H1 (cell line): ENCODE measurements around the gene POLR3K. TPM values are rescaled to one million over a fixed set of nuclear protein-coding genes. Genes with fewer than 3 reads are reported as not detected.

ENCODE experiments used
- CTCF ChIA-PET: fragments of 300-600 bp; sonication (Branson Sonifier 250); formaldehyde crosslinking; loops from one replicate; lab custom pipeline; 2021; ENCODE audit not compliant: partially characterized antibody; lab: Charles Lee
- POLR2A ChIA-PET: fragments of 300-600 bp; sonication (Branson Sonifier 250); formaldehyde crosslinking; loops from one replicate; lab custom pipeline; 2021; ENCODE audit warnings: inconsistent platforms; ENCODE audit not compliant: partially characterized antibody; lab: Charles Lee
- DNase-seq, 2 experiments: peaks; one replicate each; pipeline versions ENCODE4 v3.0.0 to v3.0.0-alpha.2; 2010 to 2022; ENCODE audit warnings: low spot score in 2 of 2, low read depth in 1 of 2, mixed read lengths in 1 of 2
- FAIRE-seq: peaks from 2 replicates; lab custom pipeline; 2011; peaks lifted over from hg19 to GRCh38; lab: Jason Lieb, UNC
- H2AFZ ChIP-seq: 2 replicates; pipeline ENCODE4 v1.8.1; 2012; ENCODE audit warnings: low read length, inconsistent platforms
- H2AK5ac ChIP-seq: 2 replicates; pipeline ENCODE4 v1.6.1; 2013; ENCODE audit warnings: low read depth, low read length
- H2BK120ac ChIP-seq: replicated peaks from 2 replicates; pipeline ENCODE3; 2013; ENCODE audit warnings: low read depth, low read length, inconsistent platforms
- H2BK12ac ChIP-seq: 2 replicates; pipeline ENCODE4 v1.6.1; 2013; ENCODE audit warnings: low read depth, low read length
- H2BK15ac ChIP-seq: 2 replicates; pipeline ENCODE4 v1.6.1; 2013; ENCODE audit warnings: low read length
- H2BK20ac ChIP-seq: 2 replicates; pipeline ENCODE4 v1.6.1; 2013; ENCODE audit warnings: low read length
- H2BK5ac ChIP-seq: 2 replicates; pipeline ENCODE4 v1.6.1; 2013; ENCODE audit warnings: low read depth, low read length
- H3K14ac ChIP-seq: 2 replicates; pipeline ENCODE4 v1.6.1; 2013; ENCODE audit warnings: inconsistent platforms; ENCODE audit not compliant: insufficient read length
- H3K18ac ChIP-seq: 2 replicates; pipeline ENCODE4 v1.6.1; 2013; ENCODE audit warnings: low read length; ENCODE audit errors: extremely low read depth
- H3K23ac ChIP-seq: 2 replicates; pipeline ENCODE4 v1.6.1; 2013; ENCODE audit warnings: inconsistent platforms; ENCODE audit not compliant: insufficient read length
- H3K23me2 ChIP-seq: 2 replicates; pipeline ENCODE4 v1.6.1; 2013; ENCODE audit warnings: low read depth, low read length
- H3K27ac ChIP-seq: 2 replicates; pipeline ENCODE4 v1.6.1; 2011; ENCODE audit warnings: low read depth, low read length, inconsistent platforms
- H3K27me3 ChIP-seq, 4 experiments: replicated peaks in 1 of 4; 1 replicate in 1 of 4; 2 replicates in 3 of 4; pipeline versions ENCODE4 v1.6.1 to v1.8.1; 2011 to 2013; ENCODE audit warnings: low read length in 3 of 4, mild to moderate bottlenecking in 3 of 4, inconsistent platforms in 2 of 4, mixed read lengths in 2 of 4, moderate library complexity in 1 of 4; ENCODE audit not compliant: control insufficient read depth in 3 of 4, insufficient read depth in 3 of 4; ENCODE audit errors: extremely low read depth in 1 of 4
- H3K36me3 ChIP-seq, 4 experiments: 2 replicates each; pipeline versions ENCODE4 v1.6.1 to v1.8.1; 2011 to 2013; ENCODE audit warnings: mild to moderate bottlenecking in 4 of 4, low read length in 3 of 4, moderate library complexity in 2 of 4, control low read depth in 1 of 4, inconsistent platforms in 1 of 4; ENCODE audit not compliant: insufficient read depth in 4 of 4, control insufficient read depth in 2 of 4
- H3K4ac ChIP-seq: replicated peaks from 2 replicates; pipeline ENCODE3; 2013; ENCODE audit warnings: low read length, low read depth, mixed read lengths, inconsistent platforms; ENCODE audit not compliant: insufficient read length
- H3K4me1 ChIP-seq, 4 experiments: replicated peaks in 1 of 4; 1 replicate in 1 of 4; 2 replicates in 3 of 4; pipeline versions ENCODE4 v1.6.1 to v1.8.1; 2011 to 2013; ENCODE audit warnings: low read length in 3 of 4, inconsistent platforms in 2 of 4, mixed read lengths in 1 of 4; ENCODE audit not compliant: insufficient read depth in 4 of 4, control insufficient read depth in 3 of 4
- H3K4me2 ChIP-seq, 2 experiments: 2 replicates each; pipeline versions ENCODE4 v1.6.1 to v1.8.1; 2011 to 2013; ENCODE audit warnings: low read depth in 2 of 2, low read length in 2 of 2, control low read depth in 1 of 2, inconsistent platforms in 1 of 2, mild to moderate bottlenecking in 1 of 2; ENCODE audit not compliant: insufficient read depth in 1 of 2
- H3K4me3 ChIP-seq, 4 experiments: fragments of 200-600, 300-600 bp in 1 of 4; sonication (generic), shearing (Covaris generic), sonication (Bioruptor Twin) in 1 of 4; 2 replicates each; pipeline versions ENCODE4 v1.5.1 to v1.8.1; 2011 to 2016; ENCODE audit warnings: low read length in 4 of 4, low read depth in 3 of 4, control low read depth in 2 of 4, inconsistent platforms in 2 of 4, mild to moderate bottlenecking in 2 of 4, mixed read lengths in 1 of 4, moderate library complexity in 1 of 4; ENCODE audit not compliant: insufficient read depth in 2 of 4; ENCODE audit errors: extremely low read depth in 1 of 4
- H3K56ac ChIP-seq: replicated peaks from 2 replicates; pipeline ENCODE3; 2013; ENCODE audit warnings: low read depth, mild to moderate bottlenecking, mixed read lengths, low read length, inconsistent platforms; ENCODE audit not compliant: insufficient read length
- H3K79me1 ChIP-seq: 2 replicates; pipeline ENCODE4 v1.6.1; 2013; ENCODE audit warnings: low read depth, low read length, control low read depth
- H3K79me2 ChIP-seq, 2 experiments: 2 replicates each; pipeline versions ENCODE4 v1.6.1 to v1.8.1; 2012 to 2013; ENCODE audit warnings: low read length in 2 of 2, mild to moderate bottlenecking in 2 of 2, inconsistent platforms in 1 of 2; ENCODE audit not compliant: insufficient read depth in 2 of 2, control insufficient read depth in 1 of 2
- H3K9ac ChIP-seq, 4 experiments: replicated peaks in 1 of 4; 1 replicate in 1 of 4; 2 replicates in 3 of 4; pipeline versions ENCODE4 v1.6.1 to v1.8.1; 2011 to 2013; ENCODE audit warnings: low read depth in 3 of 4, low read length in 3 of 4, control low read depth in 2 of 4, mild to moderate bottlenecking in 2 of 4, moderate library complexity in 2 of 4, inconsistent platforms in 1 of 4; ENCODE audit errors: extremely low read depth in 1 of 4
- H3K9me3 ChIP-seq, 2 experiments: 2 replicates each; pipeline versions ENCODE4 v1.6.1 to v1.8.1; 2012 to 2013; ENCODE audit warnings: mild to moderate bottlenecking in 2 of 2, moderate library complexity in 2 of 2, control low read depth in 1 of 2, inconsistent platforms in 1 of 2, low read depth in 1 of 2, low read length in 1 of 2, mixed read lengths in 1 of 2; ENCODE audit not compliant: insufficient read depth in 2 of 2
- H4K20me1 ChIP-seq, 2 experiments: replicated peaks in 1 of 2; 2 replicates each; pipeline versions ENCODE3 to v1.8.1; 2011 to 2013; ENCODE audit warnings: inconsistent platforms in 2 of 2, low read length in 2 of 2, mild to moderate bottlenecking in 1 of 2; ENCODE audit not compliant: insufficient read depth in 2 of 2, control insufficient read depth in 1 of 2
- H4K5ac ChIP-seq: 2 replicates; pipeline ENCODE4 v1.6.1; 2013; ENCODE audit warnings: low read length, low read depth, mixed read lengths, inconsistent platforms; ENCODE audit not compliant: insufficient read length
- H4K8ac ChIP-seq: 2 replicates; pipeline ENCODE4 v1.8.0; 2013; ENCODE audit warnings: mild to moderate bottlenecking, moderate library complexity, low read length, inconsistent platforms; ENCODE audit not compliant: insufficient read depth; ENCODE audit errors: extremely low read depth
- H4K91ac ChIP-seq: replicated peaks from 2 replicates; pipeline ENCODE3; 2013; ENCODE audit warnings: low read length, mixed read lengths, inconsistent platforms; ENCODE audit not compliant: insufficient read length
- ATF3 ChIP-seq: IDR thresholded peaks from 2 replicates; pipeline ENCODE4 v1.6.1; 2011; ENCODE audit warnings: low read depth, mild to moderate bottlenecking, low read length; ENCODE audit not compliant: insufficient read depth
- CHD1 ChIP-seq: IDR thresholded peaks from 2 replicates; pipeline ENCODE4 v1.6.1; 2012; ENCODE audit warnings: low read depth, low read length, improper control_type of control experiment
- CTBP2 ChIP-seq: IDR thresholded peaks from 2 replicates; pipeline ENCODE4 v1.7.0; 2011; ENCODE audit warnings: borderline replicate concordance, mild to moderate bottlenecking, moderate library complexity, mixed read lengths, low read length; ENCODE audit not compliant: insufficient read depth, insufficient read length
- NANOG ChIP-seq: IDR thresholded peaks from 2 replicates; pipeline ENCODE4 v1.6.1; 2011; ENCODE audit warnings: low read length, low read depth, mild to moderate bottlenecking, inconsistent platforms; ENCODE audit not compliant: insufficient read depth, poor library complexity, severe bottlenecking
- TAF7 ChIP-seq: optimal IDR thresholded peaks from 2 replicates; pipeline ENCODE3; 2011; ENCODE audit warnings: low read depth, mild to moderate bottlenecking, inconsistent platforms, low read length, moderate library complexity, borderline replicate concordance
- WGBS, 2 experiments: shearing (Covaris generic) in 1 of 2; methylation state at CpG; one replicate each; pipeline versions ENCODE4 v1.1.6 to v1.1.7; 2013 to 2015; ENCODE audit warnings: low lambda C conversion rate in 2 of 2, mixed read lengths in 2 of 2, inconsistent platforms in 1 of 2, low coverage in 1 of 2, missing lambda C conversion rate in 1 of 2; ENCODE audit not compliant: insufficient replicate concordance in 2 of 2, insufficient coverage in 1 of 2, insufficient read length in 1 of 2; ENCODE audit errors: extremely low coverage in 1 of 2, missing lambda C conversion rate in 1 of 2; 5-methylcytosine and 5-hydroxymethylcytosine counted together
- polyA plus RNA-seq, 7 experiments: library from polyadenylated mRNA; depleted of rRNA in 3 of 7; stranded (reverse) in 5 of 7; unstranded in 2 of 7; fragments of >200 nt in 5 of 7; fragments of 200-250 nt in 2 of 7; gene quantifications; 1 replicate in 5 of 7; 2 replicates in 1 of 7; 4 replicates in 1 of 7; pipeline versions ENCODE4 v1.2.1 to v1.2.3, GENCODE V29; 2011 to 2013; ENCODE audit warnings: missing spikeins in 2 of 7, mixed read lengths in 2 of 7
- total RNA-seq: library from RNA; stranded (reverse); fragmentation: NEBNext Ultra II Directional; extraction: Animal tissue kit (Norgen Biotek cat#: 25700); gene quantifications from 2 replicates; pipeline ENCODE4 v1.2.1, GENCODE V29; 2021

Gene POLR3K
- total and polyA plus RNA-seq, 2 of the 8 experiments (the other 6 are each of a cell fraction or from before 2014, with no cell fraction given): 45.4 to 80.5 TPM

GRCh38 chr16:64914-65255 is 11.5 kb upstream of the POLR3K start:
- no peak for TF ChIP-seq CHD1
- no peak for TF ChIP-seq CTBP2
- TF ChIP-seq NANOG: no peak
- TF ChIP-seq TAF7: no peak
- TF ChIP-seq ATF3: no peak
- Histone ChIP-seq H3K14ac (no peak overlapping the region), H2BK12ac (no peak overlapping the region), H3K4me2 (no peak overlapping the region), H2BK5ac (no peak overlapping the region), H3K56ac (no peak overlapping the region), H3K4me3 (no peak overlapping the region), H3K18ac (no peak overlapping the region), H3K23me2 (no peaks in the 10 kb centered on the region; the same call in 1 of the 2 replicates), H2BK15ac (no peak overlapping the region), H4K5ac (no peak overlapping the region), H3K4me1 (peaks cover 0 to 8% (median 3%) of the 10 kb centered on the region in 4 experiments; a peak in 5 of 7 replicates), H2BK20ac (no peak overlapping the region), H3K36me3 (peaks cover 8 to 22% (median 11%) of the 10 kb centered on the region in 4 experiments), H3K79me2 (peaks cover 0 to 1% of the 10 kb centered on the region in 2 experiments; a peak in 1 of 4 replicates), H3K27me3 (no peaks in the 10 kb centered on the region), H2AFZ (no peak overlapping the region), H4K91ac (peak overlapping the region; percentile 84), H4K8ac (no peak overlapping the region), H3K23ac (no peak overlapping the region), H4K20me1 (peaks cover 13 to 28% of the 10 kb centered on the region in 2 experiments), H3K27ac (no peak overlapping the region), H3K9ac (no peak overlapping the region), H2AK5ac (no peak overlapping the region), H3K4ac (no peak overlapping the region), H2BK120ac (no peak overlapping the region), H3K9me3 (no peaks in the 10 kb centered on the region), H3K79me1 (no peaks in the 10 kb centered on the region)
- CTCF ChIA-PET: interaction anchor here (0.9 to 21.2 kb wide), 14 partner anchors 9 to 406 kb away, joined by 3 to 856 read pairs (median 6); partner anchors contain the start of genes HBQ1 and MPG
- DNase-seq (no peak), FAIRE-seq (no peak)
- WGBS, 2 experiments: 93% methylated on average over 9 of the region's 9 CpGs; no CpG with 5 or more reads in 1 of the 2 experiments
- POLR2A ChIA-PET: interaction anchor here (1.3 to 16.6 kb wide), 4 partner anchors 10 to 30 kb away, joined by 4 to 153 read pairs (median 8); no protein-coding TSS in a partner anchor
